MCF 10A (cell line): ENCODE measurements around the gene NPTXR. TPM values are rescaled to one million over a fixed set of nuclear protein-coding genes. Genes with fewer than 3 reads are reported as not detected.

Experiments used
- BruUV-seq: library from RNA; stranded (reverse); fragments of 400-500 nt; replicated peaks from 2 replicates; lab custom pipeline; 2021; lab: Mats Ljungman, UMichigan
- CTCF ChIA-PET: fragments of 300-600 bp; sonication (Branson Sonifier 250); formaldehyde crosslinking; extraction: SDS; loops from one replicate; lab custom pipeline; 2021; ENCODE audit warnings: antibody characterized with exemption, inconsistent platforms; lab: Yijun Ruan, JAX
- POLR2A ChIA-PET: fragments of 300-600, 350-650 bp; sonication (Branson Sonifier 250); formaldehyde crosslinking; extraction: SDS; loops from one replicate; lab custom pipeline; 2020; ENCODE audit warnings: antibody characterized with exemption, inconsistent platforms; lab: Yijun Ruan, JAX
- DNase-seq: peaks from one replicate; pipeline ENCODE4 v3.0.0-alpha.2; 2018; ENCODE audit not compliant: unreplicated experiment
- H3K27ac Mint-ChIP-seq: one replicate; pipeline ENCODE4 v1.8.0; 2022; ENCODE audit warnings: mild to moderate bottlenecking, low read depth, mixed read lengths; ENCODE audit not compliant: unreplicated experiment
- H3K27me3 Mint-ChIP-seq: one replicate; pipeline ENCODE4 v1.8.0; 2022; ENCODE audit warnings: mixed read lengths; ENCODE audit not compliant: insufficient read depth, unreplicated experiment
- H3K36me3 Mint-ChIP-seq: one replicate; pipeline ENCODE4 v1.8.0; 2022; ENCODE audit warnings: mild to moderate bottlenecking, moderate library complexity, mixed read lengths; ENCODE audit not compliant: insufficient read depth, unreplicated experiment
- H3K4me1 Mint-ChIP-seq: one replicate; pipeline ENCODE4 v1.8.0; 2022; ENCODE audit warnings: mixed read lengths; ENCODE audit not compliant: insufficient read depth, unreplicated experiment
- H3K4me3 Mint-ChIP-seq: one replicate; pipeline ENCODE4 v1.8.0; 2022; ENCODE audit warnings: mild to moderate bottlenecking, moderate library complexity, mixed read lengths; ENCODE audit not compliant: unreplicated experiment
- H3K9me3 Mint-ChIP-seq: one replicate; pipeline ENCODE4 v1.8.0; 2022; ENCODE audit warnings: mixed read lengths; ENCODE audit not compliant: unreplicated experiment
- CTCF ChIP-seq: fragments of 200-600 bp; IDR thresholded peaks from one replicate; pipeline ENCODE4 v1.8.0; 2022; ENCODE audit warnings: antibody characterized with exemption, mild to moderate bottlenecking; ENCODE audit not compliant: unreplicated experiment
- intact Hi-C: fragments of 100-400 bp; cut with micrococcal nuclease; formaldehyde crosslinking; loops from 2 replicates; pipeline ENCODE4 v1.14.1; 2022
- total RNA-seq: library from RNA; stranded (reverse); gene quantifications from 2 replicates; pipeline ENCODE4 v1.2.3, GENCODE V29; 2022

The NPTXR gene
- total RNA-seq, 1 experiment from 2014 or later, result 0.93 TPM

DNA sequence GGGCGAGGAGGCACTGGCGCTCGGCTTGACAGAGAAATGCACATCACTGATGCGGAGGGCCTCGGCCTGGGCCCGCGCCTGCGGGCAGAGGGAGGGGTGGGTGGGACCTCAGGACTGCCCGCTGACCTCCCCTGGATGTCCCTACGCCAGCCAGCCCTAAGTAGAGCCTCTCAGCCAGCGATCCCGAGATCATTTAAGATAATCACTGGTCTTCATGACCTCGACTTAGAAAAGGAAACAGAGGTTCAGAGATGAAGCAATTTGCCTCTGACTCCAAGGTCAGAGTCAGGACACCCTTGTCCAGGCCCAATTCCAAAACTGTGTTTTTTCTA, 23.3 kb upstream of the NPTXR start:
- no peak overlapping the region for H3K27ac Mint-ChIP-seq
- intact Hi-C loops, result no loop called here
- peaks cover 12% of the 10 kb centered on the region for H3K36me3 Mint-ChIP-seq
- no peak for TF ChIP-seq CTCF
- POLR2A ChIA-PET, result no interaction called here
- CTCF ChIA-PET, result interaction anchor here (0.6 kb wide), 1 partner anchor 287 kb away, joined by 5 read pairs; no protein-coding TSS in a partner anchor
- H3K4me3 Mint-ChIP-seq, result no peak overlapping the region
- DNase-seq, result no peak
- no peaks in the 10 kb centered on the region for H3K27me3 Mint-ChIP-seq
- BruUV-seq, result no TSS peak
- no peaks in the 10 kb centered on the region for H3K9me3 Mint-ChIP-seq
- peaks cover 10% of the 10 kb centered on the region for H3K4me1 Mint-ChIP-seq

DNA sequence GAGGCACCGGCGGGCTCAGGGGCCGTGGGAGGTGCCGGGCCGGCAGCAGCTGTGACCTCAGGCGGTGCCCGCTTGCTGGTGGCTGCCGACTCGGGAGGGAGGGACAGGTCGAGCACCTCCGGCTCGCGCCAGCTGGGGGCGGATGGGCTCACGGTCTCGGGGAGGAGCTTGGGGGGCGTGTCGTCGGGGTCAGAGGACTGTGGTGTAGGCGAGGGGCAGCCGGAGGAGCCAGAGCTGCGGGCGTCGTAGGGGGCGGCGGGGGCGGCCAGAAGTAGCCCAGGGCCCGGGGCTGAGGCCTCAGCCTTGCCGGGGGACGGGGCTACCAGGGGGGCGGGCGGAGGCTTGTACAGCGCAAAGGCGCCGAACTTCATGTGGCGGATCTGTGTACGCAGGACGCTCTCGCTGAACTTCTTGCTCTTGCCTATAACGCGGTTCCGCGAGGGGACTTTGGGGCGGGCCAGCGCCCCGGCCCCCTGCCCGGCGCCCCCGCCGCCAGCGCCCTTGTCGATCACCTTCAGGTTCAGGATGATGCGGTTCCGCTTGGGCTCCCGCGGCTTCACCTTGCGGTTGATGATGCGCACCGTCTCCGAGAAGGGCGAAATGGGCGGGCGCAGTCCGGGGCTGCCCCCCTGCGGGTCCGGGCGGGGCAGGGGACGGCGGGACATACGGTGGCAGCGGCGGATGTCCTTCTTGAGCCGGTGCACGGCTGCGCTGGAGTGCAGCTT, 22.7 kb upstream of the NPTXR start:
- H3K4me3 Mint-ChIP-seq, result no peak overlapping the region
- POLR2A ChIA-PET, result no interaction called here
- no peak for DNase-seq
- H3K4me1 Mint-ChIP-seq, result peaks cover 10% of the 10 kb centered on the region
- H3K27ac Mint-ChIP-seq, result no peak overlapping the region
- no TSS peak for BruUV-seq
- CTCF ChIA-PET, result interaction anchor here (0.6 to 0.7 kb wide), 2 partner anchors 12 to 287 kb away, joined by 3 to 5 read pairs; no protein-coding TSS in a partner anchor
- peaks cover 12% of the 10 kb centered on the region for H3K36me3 Mint-ChIP-seq
- no peaks in the 10 kb centered on the region for H3K9me3 Mint-ChIP-seq
- intact Hi-C loops, result no loop called here
- H3K27me3 Mint-ChIP-seq, result no peaks in the 10 kb centered on the region
- TF ChIP-seq CTCF, result no peak

DNA sequence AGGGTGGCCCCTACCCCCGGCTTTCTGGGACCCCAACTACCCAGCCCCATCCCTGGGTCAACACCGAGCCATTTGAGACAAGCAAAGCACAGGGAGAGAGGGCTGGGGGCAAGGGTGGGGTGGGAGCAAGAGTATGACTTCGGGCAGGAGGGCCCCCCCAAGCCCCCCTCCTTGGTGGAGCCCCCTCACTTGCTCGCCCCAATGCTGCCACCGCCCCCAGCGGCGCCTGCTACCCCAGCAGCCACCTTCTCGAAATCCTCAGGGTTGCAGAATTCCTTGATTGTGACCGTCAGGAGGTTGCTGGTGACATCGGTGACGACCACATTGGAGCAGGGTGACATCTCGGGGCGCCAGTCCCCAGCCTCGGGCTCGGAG, 22.2 kb upstream of the NPTXR start:
- intact Hi-C loops, result no loop called here
- no peaks in the 10 kb centered on the region for H3K9me3 Mint-ChIP-seq
- H3K27me3 Mint-ChIP-seq, result no peaks in the 10 kb centered on the region
- ChIA-PET POLR2A (no interaction called here), CTCF (interaction anchor here (0.7 kb wide), 1 partner anchor 12 kb away, joined by 3 read pairs; no protein-coding TSS in a partner anchor)
- no TSS peak for BruUV-seq
- no peak overlapping the region for H3K27ac Mint-ChIP-seq
- no peak for DNase-seq
- H3K4me1 Mint-ChIP-seq, result peaks cover 8% of the 10 kb centered on the region
- no peak for TF ChIP-seq CTCF
- peaks cover 12% of the 10 kb centered on the region for H3K36me3 Mint-ChIP-seq
- H3K4me3 Mint-ChIP-seq, result no peak overlapping the region

- CTCF ChIA-PET, result interaction anchor here (0.7 kb wide), 1 partner anchor 11 kb away, joined by 3 read pairs; no protein-coding TSS in a partner anchor
- peaks cover 2% of the 10 kb centered on the region for H3K4me1 Mint-ChIP-seq
- H3K4me3 Mint-ChIP-seq, result no peak overlapping the region
- no peak overlapping the region for H3K27ac Mint-ChIP-seq
- intact Hi-C loops, result no loop called here
- BruUV-seq, result no TSS peak
- DNase-seq, result no peak
- no peaks in the 10 kb centered on the region for H3K9me3 Mint-ChIP-seq
- H3K36me3 Mint-ChIP-seq, result peaks cover 12% of the 10 kb centered on the region
- POLR2A ChIA-PET, result interaction anchor here (1.2 kb wide), 1 partner anchor 89 kb away, joined by 4 read pairs; no protein-coding TSS in a partner anchor
- no peak for TF ChIP-seq CTCF
- no peaks in the 10 kb centered on the region for H3K27me3 Mint-ChIP-seq
Observed at GRCh38 chr22:38865201-38866023, 21.6 kb upstream of the NPTXR start.
